Kidney epithelial cell (primary cell): ENCODE measurements around the gene OR5A2. TPM values are rescaled to one million over a fixed set of nuclear protein-coding genes. Genes with fewer than 3 reads are reported as not detected.

Experiments used
- DNase-seq: peaks from one replicate; pipeline ENCODE4 v3.0.0-alpha.2; 2010; ENCODE audit warnings: low read depth
- H3K27me3 ChIP-seq: 2 replicates; pipeline ENCODE4 v1.6.0; 2011; ENCODE audit warnings: low read length; ENCODE audit not compliant: control insufficient read depth, insufficient read depth
- H3K36me3 ChIP-seq: 2 replicates; pipeline ENCODE4 v1.5.1; 2011; ENCODE audit warnings: low read length; ENCODE audit not compliant: control insufficient read depth, insufficient read depth
- H3K4me3 ChIP-seq: 2 replicates; pipeline ENCODE4 v1.5.1; 2011; ENCODE audit warnings: low read depth, mild to moderate bottlenecking, control low read depth, low read length
- CTCF ChIP-seq: IDR thresholded peaks from 2 replicates; pipeline ENCODE4 v1.5.1; 2011; ENCODE audit warnings: mild to moderate bottlenecking, moderate library complexity, low read length, control low read depth, inconsistent platforms; ENCODE audit not compliant: insufficient read depth, poor library complexity, severe bottlenecking
- total RNA-seq: library from RNA; depleted of rRNA; stranded (reverse); fragments of >200 nt; gene quantifications from 2 replicates; pipeline ENCODE4 v1.2.3, GENCODE V29; 2015

OR5A2 gene
- total RNA-seq, 1 donor from 2014 or later, result not detected

DNA sequence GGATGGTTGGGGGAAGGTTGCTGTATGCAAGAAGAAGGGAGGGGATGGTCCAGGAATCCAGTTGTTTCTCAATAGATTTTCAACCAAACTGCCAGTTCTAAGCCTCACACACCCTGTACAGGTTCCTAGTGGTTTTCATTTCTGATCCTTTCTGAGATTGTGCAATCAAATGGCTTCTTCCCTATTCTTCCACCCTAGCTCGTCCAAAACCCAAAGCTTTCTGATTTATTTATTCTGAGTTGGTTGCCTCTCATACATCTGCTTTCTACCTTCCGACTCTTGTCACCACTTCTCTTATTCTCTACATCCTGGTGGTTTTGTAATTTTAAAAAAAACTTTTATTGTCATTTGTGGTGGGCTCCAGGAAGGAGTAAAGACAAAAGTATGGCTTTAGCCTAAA, 12.6 kb downstream of the OR5A2 start:
- no peaks in the 10 kb centered on the region for H3K36me3 ChIP-seq
- TF ChIP-seq CTCF, result no peak
- H3K4me3 ChIP-seq, result no peak overlapping the region
- DNase-seq, result no peak
- no peaks in the 10 kb centered on the region for H3K27me3 ChIP-seq

DNA sequence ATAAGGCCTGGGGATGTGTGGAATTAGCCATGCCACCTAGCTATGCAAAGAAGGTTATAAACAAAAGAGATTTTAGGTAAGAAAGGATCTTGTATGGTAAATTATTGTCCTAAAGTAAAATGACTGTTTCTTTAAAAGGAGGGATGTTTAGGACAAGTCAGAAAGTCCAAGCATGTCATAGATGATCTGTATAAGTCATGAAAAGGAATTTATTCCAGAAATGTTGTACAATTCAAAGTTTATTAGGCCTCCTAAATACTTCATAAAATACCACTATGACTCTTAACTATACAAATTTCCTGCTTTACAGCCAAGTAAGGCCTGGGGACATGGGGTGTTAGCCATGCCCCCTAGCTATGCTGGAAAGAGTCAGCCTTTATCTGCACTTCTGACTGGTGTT, 22.7 kb downstream of the OR5A2 start:
- no peak for DNase-seq
- H3K4me3 ChIP-seq, result no peak overlapping the region
- TF ChIP-seq CTCF, result no peak
- H3K36me3 ChIP-seq, result no peaks in the 10 kb centered on the region
- H3K27me3 ChIP-seq, result no peaks in the 10 kb centered on the region

GRCh38 chr11:59401262-59401552, 25.0 kb downstream of the OR5A2 start:
- H3K4me3 ChIP-seq, result no peak overlapping the region
- no peak for DNase-seq
- H3K36me3 ChIP-seq, result no peaks in the 10 kb centered on the region
- no peak for TF ChIP-seq CTCF
- no peaks in the 10 kb centered on the region for H3K27me3 ChIP-seq

DNA sequence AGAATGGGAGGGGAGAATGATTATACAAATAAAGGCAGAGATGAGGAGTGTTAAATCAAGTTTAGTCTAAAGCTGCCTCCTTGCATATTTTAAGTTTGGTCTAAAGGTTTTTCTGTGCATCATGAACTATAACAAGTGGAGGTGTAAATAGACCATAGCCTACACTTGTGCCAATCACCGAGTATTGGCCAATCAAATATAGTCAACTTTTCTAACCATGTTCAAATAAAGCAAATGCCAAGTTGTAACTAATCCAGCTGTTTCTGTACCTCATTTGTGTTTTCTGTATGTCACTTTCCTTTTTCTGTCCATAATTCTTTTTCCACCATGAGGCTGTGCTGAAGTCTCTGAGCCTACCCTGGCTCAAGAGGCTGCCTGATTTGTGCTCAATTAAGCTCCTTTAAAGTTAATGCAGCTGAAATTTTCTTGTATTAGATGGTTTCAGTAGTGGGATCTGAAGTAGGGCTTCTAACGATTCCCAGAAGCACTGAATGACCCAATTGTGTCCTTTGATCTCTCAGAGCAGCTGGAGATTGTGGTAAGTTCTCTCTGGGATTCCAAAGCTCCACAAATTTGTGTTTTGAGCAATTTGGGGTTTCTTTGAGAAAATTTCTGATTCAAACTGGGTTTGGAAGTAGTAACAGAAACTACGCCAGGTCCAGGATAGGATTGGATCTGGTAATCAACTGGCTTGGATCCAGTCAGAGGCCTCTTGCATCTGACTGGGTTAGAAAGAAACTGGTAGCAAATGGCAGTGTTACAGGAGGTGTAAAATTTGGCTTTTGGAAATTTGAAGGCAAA, 25.6 kb downstream of the OR5A2 start:
- Histone ChIP-seq H3K4me3 (no peak overlapping the region), H3K27me3 (no peaks in the 10 kb centered on the region), H3K36me3 (no peaks in the 10 kb centered on the region)
- no peak for DNase-seq
- TF ChIP-seq CTCF, result no peak

GRCh38 chr11:59394186-59394585, 32.0 kb downstream of the OR5A2 start:
- no peak for DNase-seq
- H3K4me3 ChIP-seq, result no peak overlapping the region
- H3K36me3 ChIP-seq, result no peaks in the 10 kb centered on the region
- no peak for TF ChIP-seq CTCF
- H3K27me3 ChIP-seq, result no peaks in the 10 kb centered on the region
